ENCODE measurements around the gene DTNA.

DTNA gene

DNA sequence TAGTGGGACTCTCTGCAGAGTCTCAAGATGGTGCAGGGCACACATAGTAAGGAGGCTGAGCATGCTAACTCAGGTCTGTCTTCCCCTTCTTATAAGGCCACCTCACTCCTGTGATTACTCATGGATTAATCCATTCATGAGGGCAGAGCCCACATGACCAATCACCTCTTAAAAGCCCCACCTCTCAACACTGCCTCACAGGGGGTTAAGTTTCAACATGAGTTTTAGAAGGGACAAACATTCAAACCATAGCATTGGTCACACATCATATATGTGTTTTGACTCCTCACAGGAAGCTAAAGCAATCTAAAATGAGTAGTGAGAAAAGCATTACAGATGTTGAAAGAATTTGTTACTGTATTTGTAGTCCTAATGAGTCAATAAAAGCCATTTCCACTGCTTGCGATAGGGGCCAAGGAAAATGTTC lies 57.5 kb downstream of the DTNA start:
- DNase-seq, result no peak

DNA sequence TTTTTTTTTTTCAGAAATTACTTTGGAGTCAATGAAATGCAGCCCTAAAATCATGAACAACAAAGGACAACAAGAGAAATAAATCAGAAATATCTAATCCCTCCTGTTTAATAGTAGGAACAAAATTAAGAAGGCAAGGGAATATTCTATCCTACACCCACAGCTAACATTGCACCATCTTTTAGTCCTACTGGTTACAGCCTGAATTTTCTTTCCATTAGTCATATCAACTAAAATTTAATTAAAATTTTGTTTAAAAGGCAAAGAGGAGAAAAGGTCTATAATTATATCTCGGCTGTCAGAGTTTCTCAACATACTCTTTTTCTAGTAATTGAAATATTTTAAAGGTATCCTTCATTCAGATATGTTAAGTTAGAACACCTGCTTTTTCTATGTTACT lies 61.9 kb downstream of the DTNA start:
- no peak for DNase-seq

DNA sequence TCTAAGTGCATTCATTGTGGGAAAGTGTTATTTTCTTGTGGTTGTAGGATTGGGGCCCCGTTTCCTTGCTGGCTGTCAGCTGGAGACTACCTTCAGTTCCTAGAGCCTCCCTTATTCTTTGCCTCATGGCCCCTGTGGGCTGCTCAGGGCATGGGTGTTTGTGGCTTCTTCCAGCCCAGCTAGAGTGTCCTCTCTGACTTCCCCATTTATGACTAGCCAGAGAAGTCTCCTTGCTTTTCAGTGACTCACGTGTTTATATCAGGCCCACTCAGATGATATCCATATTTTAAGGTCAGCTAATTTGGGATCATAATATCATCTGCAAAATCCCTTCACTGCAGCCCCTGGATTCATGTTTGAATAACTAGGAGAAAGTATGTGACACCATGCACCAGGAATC lies 62.8 kb downstream of the DTNA start:
- peak in 1 of 56 donors; percentile 8 for DNase-seq

DNA sequence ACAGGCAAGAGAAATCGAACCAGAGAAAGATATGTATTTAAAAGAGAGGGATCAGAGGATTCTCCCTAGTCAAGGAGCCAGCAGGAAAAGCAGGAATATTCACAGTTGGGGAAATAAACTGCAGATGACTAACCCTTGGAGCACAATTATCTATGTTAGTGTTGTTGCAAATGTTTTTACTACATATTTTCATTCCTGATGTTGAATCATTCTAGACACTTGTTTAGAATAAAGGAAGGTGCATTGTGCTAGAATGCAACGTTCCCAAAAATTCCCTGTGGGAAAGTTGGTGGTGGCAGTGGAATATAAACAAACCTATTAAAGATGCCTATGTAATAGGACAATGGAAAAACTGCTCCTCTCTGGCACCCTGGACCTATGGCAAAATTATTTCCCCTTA lies 63.3 kb downstream of the DTNA start:
- no peak for DNase-seq

DNA sequence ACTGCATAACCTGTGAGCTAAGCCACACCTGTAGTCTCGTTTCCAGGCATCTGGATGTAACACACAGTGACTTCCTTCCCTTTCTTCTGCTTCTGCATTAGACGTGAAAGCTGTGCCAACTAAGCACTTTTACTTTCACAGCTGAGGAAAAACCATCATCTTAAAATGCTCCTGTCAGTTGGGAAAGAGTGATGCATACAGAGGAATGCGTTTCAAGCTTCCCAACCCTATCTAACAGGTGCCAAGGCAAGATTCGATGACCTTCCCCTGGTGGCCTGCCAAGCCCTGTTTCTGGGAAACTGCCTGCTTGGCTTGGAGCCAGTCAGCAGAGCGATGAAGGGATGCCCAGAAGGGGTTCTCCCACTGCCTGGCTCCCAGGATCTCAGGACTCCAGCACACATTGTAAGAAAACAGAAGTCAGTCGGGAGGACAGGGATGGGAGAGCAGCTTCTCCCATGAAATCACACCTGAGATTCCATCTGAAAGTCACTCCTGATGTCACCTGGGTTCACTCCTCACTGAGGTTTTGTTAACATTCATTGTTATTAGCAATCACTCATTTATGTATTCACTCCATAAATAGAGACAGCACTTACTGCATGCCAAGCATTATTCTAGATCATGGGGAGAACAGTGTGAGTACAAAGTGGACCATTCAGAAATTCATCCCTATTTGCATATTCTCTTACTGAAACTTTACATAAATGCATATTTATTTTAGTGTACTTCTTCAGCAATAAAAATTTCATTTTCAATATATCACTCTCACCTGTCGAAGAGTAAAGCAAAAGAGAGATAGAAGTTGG lies 64.1 kb downstream of the DTNA start:
- DNase-seq, result peak in 50 of 56 donors; percentile 4 to 82 (median 34)

DNA sequence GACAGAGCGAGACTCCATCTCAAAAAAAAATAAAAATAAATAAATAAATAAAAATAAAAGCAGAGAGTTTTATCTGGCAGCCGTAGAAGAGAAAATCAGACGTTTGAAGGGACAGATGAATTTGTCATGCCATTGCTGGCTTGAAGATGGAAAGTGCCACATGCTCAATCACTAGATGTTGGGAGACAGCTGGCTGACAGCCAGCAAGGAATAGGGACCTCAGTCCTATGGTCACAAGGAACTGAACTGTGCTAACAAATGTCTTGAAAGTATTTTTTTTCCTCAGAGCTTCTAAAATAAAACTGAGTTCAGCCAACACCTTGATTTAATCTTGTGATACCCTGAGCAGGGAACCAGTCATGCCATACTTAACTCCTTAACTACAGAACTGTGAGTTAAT lies 65.4 kb downstream of the DTNA start:
- DNase-seq, result peak in 1 of 56 donors; percentile 10

DNA sequence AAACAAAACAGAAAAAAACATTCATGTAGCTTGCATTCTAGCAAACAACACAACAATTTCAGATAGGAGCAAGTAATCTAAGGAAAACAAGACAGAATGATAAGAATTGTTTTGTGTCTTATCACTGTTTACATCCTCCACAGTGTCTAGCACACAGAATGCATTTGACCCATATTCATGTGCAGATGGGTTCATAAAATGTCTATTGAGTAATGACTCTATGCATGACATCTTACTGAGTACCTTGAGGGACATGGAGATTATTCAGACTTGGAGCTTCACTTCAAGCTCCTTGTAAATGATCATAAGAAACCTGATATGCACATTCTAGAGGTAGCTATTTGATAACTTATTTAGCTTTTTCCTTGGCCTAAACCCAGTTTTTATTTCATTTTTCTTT lies 69.0 kb downstream of the DTNA start:
- no peak for DNase-seq

DNA sequence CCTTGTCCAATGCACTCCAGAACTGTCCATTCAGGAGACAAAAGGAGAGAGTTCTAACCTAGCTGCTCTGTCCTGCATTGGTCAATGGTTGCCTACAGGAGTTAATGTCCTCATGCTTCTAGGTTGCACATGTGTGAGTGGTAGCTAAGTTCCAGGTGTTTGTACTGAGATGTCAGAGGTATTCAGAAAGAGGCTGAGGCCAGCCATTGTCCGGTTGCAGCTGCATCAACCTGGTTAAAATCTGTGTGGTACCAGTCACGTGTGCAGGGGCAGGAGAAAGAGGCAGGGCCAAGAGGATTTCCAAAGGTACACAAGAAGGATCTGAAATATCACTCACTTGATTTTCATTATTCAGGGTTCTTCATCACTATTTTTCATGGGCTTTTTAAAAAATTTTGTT lies 70.8 kb downstream of the DTNA start:
- DNase-seq, result no peak

DNA sequence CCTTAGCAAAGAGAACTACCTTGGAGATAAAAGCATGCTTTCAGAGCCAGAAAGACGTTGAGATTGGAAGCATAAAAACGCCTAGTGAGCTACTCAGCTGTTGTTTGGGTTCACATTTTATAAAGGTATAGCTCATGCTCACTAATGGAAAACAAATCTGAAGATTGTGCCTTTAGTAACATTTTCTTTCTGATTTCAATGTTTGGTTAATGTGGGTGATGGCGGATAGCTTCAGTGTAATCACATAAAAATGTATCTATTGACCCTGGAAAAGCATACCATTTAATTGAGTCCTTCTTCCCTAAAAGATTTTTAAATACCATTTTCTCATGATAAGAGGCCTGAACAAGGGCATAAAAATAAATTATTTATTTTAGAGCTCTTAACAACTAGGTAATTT lies 73.4 kb downstream of the DTNA start:
- DNase-seq, result no peak

DNA sequence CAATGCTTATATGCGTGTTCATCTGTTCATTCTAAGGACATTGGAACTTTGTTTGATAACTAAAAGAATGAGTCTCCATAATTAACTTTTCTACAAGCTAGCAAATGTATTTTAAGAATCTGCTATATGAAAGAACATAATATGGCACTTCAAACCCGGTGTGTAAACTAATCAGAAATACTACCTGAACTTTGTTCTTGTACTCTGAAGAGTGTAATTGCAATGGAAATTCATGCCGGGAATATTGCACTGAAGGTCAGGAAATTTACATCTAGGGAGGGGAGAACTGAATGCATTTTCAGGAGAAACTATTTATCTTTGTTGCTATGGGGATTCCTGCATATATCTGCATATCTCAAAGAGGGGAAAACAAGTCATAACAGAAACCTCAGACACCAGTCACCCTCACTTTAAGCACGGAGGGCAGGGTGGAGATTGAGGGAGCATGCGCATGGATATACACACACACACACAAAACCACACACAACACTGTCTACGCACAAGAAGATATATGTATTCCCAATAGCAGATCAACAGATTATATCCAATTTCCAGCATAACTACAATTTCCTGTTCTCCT lies 76.2 kb downstream of the DTNA start:
- no peak for DNase-seq

DNA sequence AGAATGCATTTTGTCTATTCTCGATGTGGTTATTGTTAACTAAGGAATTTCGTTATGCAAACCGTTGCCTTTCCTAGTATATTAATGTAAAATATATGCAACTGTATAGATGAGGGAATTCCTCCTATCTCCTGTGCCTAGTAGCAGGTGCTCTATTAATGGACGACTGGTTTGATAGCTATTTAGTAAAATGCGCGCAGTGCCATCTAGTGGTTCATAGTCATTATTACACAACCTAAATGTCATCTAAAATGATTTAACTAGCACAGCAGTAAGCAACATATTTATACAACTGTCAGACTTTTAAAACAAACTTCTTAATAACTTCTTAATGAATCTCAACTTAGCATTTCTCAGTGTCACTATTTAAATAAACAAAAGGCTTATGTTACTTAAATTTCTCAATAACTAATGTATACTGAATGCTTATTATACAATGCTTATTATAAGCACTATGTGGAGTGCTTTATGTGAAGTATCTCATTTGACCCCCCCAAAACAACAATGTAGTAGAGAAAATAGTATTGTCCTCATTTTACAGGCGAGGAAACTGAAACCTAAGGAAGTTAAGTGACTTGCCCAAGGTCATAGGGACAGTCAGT lies 77.9 kb downstream of the DTNA start:
- peak in 14 of 56 donors; percentile 8 to 65 (median 18) for DNase-seq

DNA sequence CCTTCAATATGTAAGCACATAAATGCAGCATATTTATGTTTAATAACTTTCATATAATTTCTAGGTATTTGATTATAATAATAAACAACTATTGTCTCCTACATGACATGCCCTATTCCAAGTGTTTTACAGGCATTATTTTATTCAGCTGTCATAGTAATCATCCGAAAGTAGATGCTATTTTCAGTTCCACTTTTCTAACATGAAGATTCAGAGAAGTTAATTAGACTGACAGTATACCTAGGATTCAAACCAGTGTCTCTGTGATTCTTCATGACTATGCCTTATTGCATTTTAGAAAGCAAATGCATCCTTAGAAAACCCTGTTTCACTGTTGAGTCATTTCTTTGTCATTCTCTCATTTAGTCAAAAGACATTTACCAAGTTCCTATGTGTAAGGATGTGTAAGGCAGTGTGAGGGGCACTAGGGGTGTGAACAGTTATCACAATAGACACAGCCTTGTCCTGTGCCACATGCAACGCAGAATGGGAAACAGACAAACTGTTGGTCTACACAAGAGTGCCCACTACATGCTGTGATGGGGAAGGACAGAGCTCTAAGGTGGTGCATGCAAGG lies 79.8 kb downstream of the DTNA start:
- DNase-seq, result no peak

DNA sequence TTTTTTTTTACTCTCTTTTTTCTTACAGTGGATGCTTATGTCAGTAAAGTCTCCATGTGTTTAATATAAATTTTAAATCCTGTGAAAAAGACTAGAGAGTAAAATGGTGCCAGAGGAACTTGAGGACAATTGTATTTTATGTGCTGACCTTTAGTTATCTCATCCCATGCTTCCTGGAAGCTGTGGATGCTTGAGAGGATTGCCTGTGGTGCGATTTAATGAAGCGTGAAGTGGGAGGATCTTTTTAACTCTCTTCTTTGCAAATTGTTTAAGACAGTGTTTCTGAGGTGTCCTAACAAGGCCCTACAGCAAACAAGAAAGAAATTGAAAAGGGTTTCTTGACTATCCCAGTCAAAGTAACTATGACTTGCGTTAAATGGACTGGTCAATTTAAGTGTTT lies 84.2 kb downstream of the DTNA start:
- no peak for DNase-seq

DNA sequence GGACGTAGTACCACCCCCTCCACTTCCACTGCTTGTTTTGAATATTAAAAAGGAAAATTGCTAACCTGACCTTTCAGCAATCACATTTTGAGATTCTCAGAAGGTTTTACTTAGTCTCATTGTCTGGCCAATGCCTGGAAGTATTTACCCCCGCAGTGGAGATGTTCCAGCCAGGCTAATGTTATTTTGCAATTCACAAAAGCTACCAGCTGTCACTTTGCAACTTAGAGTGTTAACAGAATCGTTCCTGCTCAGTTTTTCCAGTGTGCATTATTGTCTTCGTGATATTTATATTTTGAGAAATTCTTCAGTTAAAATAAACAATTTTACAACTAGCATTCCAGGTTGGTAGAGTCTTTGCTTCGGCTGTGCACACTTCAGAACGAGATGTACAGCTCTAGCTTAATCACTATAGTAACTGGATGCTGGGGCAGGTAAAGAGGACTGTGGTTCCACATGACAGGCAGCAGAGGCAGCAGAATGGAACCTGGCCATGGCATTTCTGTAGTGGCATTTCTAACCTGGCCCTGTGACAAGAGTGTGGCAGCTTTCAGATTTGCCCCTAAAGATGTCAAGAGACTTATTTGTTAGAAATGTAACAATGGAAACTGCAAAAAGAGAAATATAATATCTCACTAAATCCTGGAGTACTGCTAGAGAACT lies 85.1 kb downstream of the DTNA start:
- DNase-seq, result no peak

DNA sequence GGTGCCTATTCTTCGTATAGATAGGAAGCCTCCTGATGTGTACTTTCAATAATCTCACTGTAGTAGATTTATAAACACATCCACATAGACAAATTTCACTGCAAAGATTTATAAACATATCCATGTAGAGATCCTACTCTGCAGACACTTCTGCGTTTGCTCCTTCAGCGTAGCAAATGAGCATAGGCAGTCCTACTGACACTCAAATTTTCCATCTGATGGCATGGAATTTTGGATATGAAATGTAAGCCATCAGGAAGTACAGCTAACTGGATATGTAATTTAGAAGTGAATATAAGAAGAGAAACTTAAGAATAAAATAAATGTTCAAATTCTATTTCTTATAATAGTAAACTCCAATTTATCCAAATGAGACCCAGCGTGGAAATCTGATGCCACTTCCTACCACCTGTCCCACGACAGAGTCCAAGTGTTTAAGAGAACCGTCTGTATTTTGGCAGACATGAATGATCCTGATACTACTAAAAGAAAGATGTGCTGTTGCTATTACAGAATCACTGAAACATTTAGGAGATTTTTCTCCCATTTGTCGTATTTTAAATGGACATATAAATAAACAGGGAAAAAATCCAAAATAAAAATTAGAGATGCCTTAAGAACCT lies 86.0 kb downstream of the DTNA start:
- no peak for DNase-seq

DNA sequence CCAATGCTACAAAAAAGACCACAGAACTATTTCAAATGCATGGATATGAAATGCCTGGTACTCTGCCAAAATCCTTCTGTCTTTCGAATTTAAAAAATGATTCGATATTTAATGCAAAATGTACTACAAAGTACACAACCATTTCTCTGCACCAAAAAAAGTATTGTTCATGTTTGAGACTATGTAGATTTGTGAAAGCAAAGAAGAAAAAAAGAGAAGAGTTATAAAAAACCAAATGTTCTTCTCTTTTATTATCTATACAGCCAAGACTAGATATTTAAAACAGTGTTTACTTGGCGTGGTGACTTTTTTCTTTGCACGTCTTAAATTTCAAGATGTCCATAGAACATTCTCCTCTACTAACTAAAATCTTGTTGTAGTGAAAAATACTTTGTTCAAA lies 89.2 kb downstream of the DTNA start:
- no peak for DNase-seq

DNA sequence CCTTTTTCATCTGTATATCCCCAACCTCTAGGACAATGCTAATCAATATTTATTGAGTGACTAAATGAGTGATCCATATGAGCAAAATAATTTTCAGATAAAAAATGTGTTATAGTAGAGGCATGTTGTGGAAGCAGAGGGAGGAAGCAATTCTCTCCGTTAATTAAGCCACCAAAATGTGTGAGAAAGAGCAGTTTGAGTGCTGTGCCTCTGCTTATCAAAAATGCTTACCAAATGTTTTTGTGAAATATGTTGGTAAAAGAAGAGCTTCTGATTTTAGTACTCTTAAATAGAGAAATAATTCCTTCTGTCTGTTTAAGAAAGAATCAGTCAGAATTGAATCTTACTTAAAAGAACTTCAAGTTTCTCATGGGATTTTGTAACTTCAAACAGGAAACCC lies 90.3 kb downstream of the DTNA start:
- no peak for DNase-seq

DNA sequence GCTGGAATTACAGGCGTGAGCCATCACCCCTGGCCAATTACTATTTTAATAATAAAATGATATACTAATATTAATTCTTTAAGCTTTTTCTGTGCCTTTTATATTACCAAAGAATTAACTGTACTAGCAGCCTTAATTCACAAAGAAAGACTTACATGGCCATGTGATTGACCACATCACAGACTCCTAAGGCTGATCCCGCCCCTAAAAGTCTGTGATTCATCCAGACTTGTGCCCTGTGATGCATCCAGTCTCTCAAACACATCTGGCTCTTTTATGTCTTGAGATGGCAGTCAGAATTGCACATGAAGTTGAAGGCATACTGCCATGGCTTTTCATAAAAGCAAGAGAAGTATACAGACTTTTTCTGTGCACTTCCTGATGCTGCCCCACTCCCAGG lies 91.7 kb downstream of the DTNA start:
- DNase-seq, result no peak

DNA sequence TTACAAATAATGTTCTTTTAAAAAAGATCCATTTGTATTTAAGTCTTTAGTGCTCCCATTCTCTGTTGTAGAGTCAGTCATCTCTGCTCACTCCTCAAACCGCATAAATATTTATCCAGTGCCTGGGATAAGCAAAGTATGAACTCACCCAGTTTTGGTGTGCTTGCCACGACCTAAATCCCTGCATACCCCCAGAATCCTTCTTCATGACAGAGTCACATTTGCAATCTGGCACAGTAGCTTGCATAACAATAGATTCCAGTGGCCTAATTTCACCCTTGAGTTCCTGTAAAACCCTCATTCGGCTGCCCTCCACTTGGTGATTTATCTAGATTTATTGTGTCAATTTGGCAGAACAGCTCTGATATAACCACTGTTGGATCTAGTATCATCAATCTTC lies 92.9 kb downstream of the DTNA start:
- no peak for DNase-seq

DNA sequence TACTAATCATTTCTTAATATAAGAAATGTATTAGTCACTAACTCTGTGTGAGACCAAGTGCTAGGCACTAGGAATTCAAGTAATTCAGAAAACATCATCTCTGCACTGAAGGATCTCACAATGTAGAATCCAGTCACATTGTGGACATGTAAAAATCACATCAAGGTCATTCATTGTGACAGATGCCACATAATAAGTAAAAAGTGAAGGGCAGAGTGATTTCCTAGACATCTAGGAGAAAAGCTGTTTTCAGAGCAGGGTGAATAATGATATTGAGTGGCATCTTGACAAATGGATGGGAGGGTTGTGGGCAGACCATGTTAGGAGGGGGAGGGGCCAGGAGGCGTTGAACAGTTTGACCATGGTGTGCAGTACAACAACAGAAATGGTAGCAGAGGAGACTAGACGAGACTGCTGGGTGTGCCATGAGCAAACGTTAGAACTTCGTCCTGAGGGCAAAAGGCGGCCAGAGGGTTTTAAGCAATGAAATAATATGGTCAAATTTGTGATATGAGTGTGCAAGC lies 93.8 kb downstream of the DTNA start:
- no peak for DNase-seq

All from nucleus accumbens (tissue), 56 donors.